SJSA1 (cell line): Measurements from ENCODE around the gene SGK1. TPM values are rescaled to one million over a fixed set of nuclear protein-coding genes. Genes with fewer than 3 reads are reported as not detected.
A peak's percentile ranks its signal among the peaks of the same experiment; 100 is the strongest.
"Not testable (repeated sequence)": the region's sequence is repeated elsewhere in the genome, so short reads cannot be mapped to it uniquely, and the experiment has no call there.

ENCODE experiments used
- DNase-seq, 2 experiments: peaks; one replicate each; pipeline ENCODE4 v3.0.0-alpha.2; 2015 to 2020; ENCODE audit warnings: low spot score in 2 of 2, low read depth in 1 of 2
- H3K27ac ChIP-seq: fragments of 250-450 bp; sonication (Bioruptor Pico); 2 replicates; pipeline ENCODE4 v1.5.1; 2020; ENCODE audit warnings: mild to moderate bottlenecking, moderate library complexity
- H3K27me3 ChIP-seq: fragments of 250-450 bp; sonication (Bioruptor Pico); replicated peaks from 2 replicates; pipeline ENCODE4 v1.5.1; 2020; ENCODE audit warnings: mild to moderate bottlenecking, moderate library complexity
- H3K36me3 ChIP-seq: fragments of 250-450 bp; sonication (Bioruptor Pico); 2 replicates; pipeline ENCODE4 v1.5.1; 2020; ENCODE audit warnings: mild to moderate bottlenecking
- H3K4me1 ChIP-seq: fragments of 250-450 bp; sonication (Bioruptor Pico); replicated peaks from 2 replicates; pipeline ENCODE4 v1.6.1; 2021; ENCODE audit warnings: mild to moderate bottlenecking
- H3K4me3 ChIP-seq: fragments of 250-450 bp; sonication (Bioruptor Pico); 2 replicates; pipeline ENCODE4 v1.5.1; 2020; ENCODE audit warnings: mild to moderate bottlenecking
- H3K9me3 ChIP-seq: fragments of 250-450 bp; sonication (Bioruptor Pico); replicated peaks from 2 replicates; pipeline ENCODE4 v1.5.1; 2020; ENCODE audit warnings: mild to moderate bottlenecking
- total RNA-seq: library from RNA; depleted of rRNA; stranded (reverse); fragments of >200 nt; shearing (Covaris generic); gene quantifications from 2 replicates; pipeline ENCODE4 v1.2.3, GENCODE V29; 2014

The SGK1 gene
- total RNA-seq, 1 experiment from 2014 or later, result 53.9 TPM

DNA sequence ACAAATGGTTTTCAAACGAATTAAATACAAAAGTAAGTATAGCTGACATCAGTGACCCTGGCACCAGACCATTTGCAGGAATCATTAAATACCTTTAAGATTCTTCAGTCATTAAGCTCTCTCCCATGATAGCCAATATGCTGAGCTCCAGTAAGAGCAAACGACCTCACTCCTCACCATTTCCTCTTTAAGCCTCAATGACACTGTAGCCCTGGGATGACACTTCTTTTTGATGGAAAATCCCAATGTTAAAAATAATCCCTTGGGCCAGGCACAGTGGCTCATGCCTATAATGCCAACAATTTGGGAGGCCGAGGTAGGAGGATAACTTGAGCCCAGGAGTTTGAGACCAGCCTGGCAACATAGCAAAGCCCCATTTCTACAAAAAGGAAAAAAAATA is 3.3 kb upstream of the SGK1 start:
- H3K27ac ChIP-seq, result no peak overlapping the region
- H3K4me1 ChIP-seq, result 0 out of 2 replicates have a peak, but pooled peaks cover 3% of the 10 kb centered on the region
- no peak for DNase-seq
- no peaks in the 10 kb centered on the region for H3K36me3 ChIP-seq
- H3K27me3 ChIP-seq, result no peaks in the 10 kb centered on the region
- no peaks in the 10 kb centered on the region for H3K9me3 ChIP-seq
- no peak overlapping the region for H3K4me3 ChIP-seq

DNA sequence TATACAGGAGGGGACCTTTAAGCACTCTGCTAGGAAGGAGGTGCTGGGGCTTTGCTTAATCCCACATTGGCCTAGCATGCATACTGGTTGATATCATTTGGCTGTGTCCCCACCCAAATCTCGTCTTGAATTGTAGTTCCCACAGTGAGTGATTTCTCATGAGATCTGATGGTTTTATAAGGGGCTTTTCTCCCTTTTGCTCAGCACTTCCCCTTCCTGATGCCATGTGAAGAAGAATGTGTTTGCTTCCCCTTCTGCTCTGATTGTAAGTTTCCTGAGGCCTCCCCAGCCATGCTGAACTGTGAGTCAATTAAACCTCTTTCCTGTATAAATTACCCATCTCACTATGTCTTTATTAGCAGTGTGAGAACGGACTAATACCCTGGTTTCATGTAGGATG is 1.8 kb upstream of the SGK1 start:
- not testable (repeated sequence) for H3K4me3 ChIP-seq, DNase-seq, H3K27me3 ChIP-seq, H3K4me1 ChIP-seq, H3K27ac ChIP-seq, H3K9me3 ChIP-seq, H3K36me3 ChIP-seq

GRCh38 chr6:134318974-134319281 is 1.0 kb upstream of the SGK1 start:
- no peaks in the 10 kb centered on the region for H3K36me3 ChIP-seq
- H3K27me3 ChIP-seq, result no peaks in the 10 kb centered on the region
- H3K4me3 ChIP-seq, result no peak overlapping the region
- DNase-seq, result no peak
- no peaks in the 10 kb centered on the region for H3K9me3 ChIP-seq
- H3K27ac ChIP-seq, result no peak overlapping the region
- 0 out of 2 replicates have a peak, but pooled peaks cover 3% of the 10 kb centered on the region for H3K4me1 ChIP-seq

GRCh38 chr6:134318236-134318973 is 493 bp upstream of the SGK1 start:
- H3K9me3 ChIP-seq, result no peaks in the 10 kb centered on the region
- no peaks in the 10 kb centered on the region for H3K36me3 ChIP-seq
- H3K4me1 ChIP-seq, result 0 out of 2 replicates have a peak, but pooled peaks cover 3% of the 10 kb centered on the region
- 0 out of 2 replicates have a peak, but pooled peaks cover under 1% of the 10 kb centered on the region for H3K27me3 ChIP-seq
- H3K4me3 ChIP-seq, result peak overlapping the region; percentile 40; the same call in 1 of the 2 replicates
- H3K27ac ChIP-seq, result no peak overlapping the region
- DNase-seq, result no peak

DNA sequence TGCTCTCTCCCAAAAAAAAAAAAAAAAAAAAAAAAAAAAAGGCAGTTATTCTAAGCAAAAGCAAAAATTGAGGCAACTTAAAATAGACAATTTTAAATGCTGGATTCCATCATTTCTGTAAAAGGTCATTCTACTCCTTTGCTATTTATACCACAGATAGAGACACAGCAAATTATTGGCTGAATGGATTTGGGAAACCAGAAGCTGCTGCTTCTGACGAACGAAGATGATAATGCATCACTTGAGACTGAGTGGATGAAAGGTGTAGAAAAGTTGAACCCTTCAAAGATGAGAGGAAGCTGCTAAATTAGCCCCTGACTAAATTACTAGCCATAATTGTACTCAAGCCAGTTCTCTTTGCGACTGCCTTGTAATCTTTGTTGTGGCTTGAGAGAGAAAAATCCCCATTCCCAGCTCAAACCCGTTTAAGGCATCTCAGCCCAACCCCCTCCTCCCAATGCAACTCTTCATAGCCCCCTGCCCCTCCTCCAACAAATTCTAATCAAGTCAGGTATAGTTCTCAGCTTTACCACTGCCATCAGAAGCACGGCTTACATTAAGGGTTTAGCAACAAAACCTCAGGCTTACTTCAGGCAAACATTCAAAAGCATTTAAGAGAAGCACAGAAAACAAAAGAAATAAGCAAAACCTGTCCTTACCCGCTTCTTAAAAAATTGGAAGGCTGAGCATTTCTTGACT is 1.0 kb downstream of the SGK1 start:
- Histone ChIP-seq H3K36me3 (no peaks in the 10 kb centered on the region), H3K27ac (no peak overlapping the region)

GRCh38 chr6:134315974-134316441 is 1.9 kb downstream of the SGK1 start:
- peaks cover 3% of the 10 kb centered on the region; the same call in 1 of the 2 replicates for H3K4me1 ChIP-seq
- H3K4me3 ChIP-seq, result no peak overlapping the region
- H3K36me3 ChIP-seq, result no peaks in the 10 kb centered on the region
- H3K27me3 ChIP-seq, result 0 out of 2 replicates have a peak, but pooled peaks cover 3% of the 10 kb centered on the region
- no peaks in the 10 kb centered on the region for H3K9me3 ChIP-seq
- no peak overlapping the region for H3K27ac ChIP-seq
- DNase-seq, result no peak

More for the DNA sequence above, 1.0 kb downstream of the SGK1 start:
- H3K4me1 ChIP-seq, result peaks cover 3% of the 10 kb centered on the region; the same call in 1 of the 2 replicates
- H3K9me3 ChIP-seq, result no peaks in the 10 kb centered on the region
- no peak for DNase-seq
- H3K27me3 ChIP-seq, result 0 out of 2 replicates have a peak, but pooled peaks cover 3% of the 10 kb centered on the region
- H3K4me3 ChIP-seq, result peak overlapping the region; percentile 40

- Histone ChIP-seq H3K27ac (no peak overlapping the region), H3K36me3 (no peaks in the 10 kb centered on the region), H3K4me3 (no peak overlapping the region), H3K9me3 (no peaks in the 10 kb centered on the region), H3K27me3 (0 out of 2 replicates have a peak, but pooled peaks cover 3% of the 10 kb centered on the region), H3K4me1 (peaks cover 3% of the 10 kb centered on the region; the same call in 1 of the 2 replicates)
- DNase-seq, result no peak
Measured at GRCh38 chr6:134315189-134315588, 2.7 kb downstream of the SGK1 start.

GRCh38 chr6:134314006-134314821 is 3.7 kb downstream of the SGK1 start:
- Histone ChIP-seq H3K9me3 (no peaks in the 10 kb centered on the region), H3K4me1 (peaks cover 3% of the 10 kb centered on the region; the same call in 1 of the 2 replicates), H3K27ac (no peak overlapping the region), H3K27me3 (0 out of 2 replicates have a peak, but pooled peaks cover 3% of the 10 kb centered on the region), H3K36me3 (no peaks in the 10 kb centered on the region), H3K4me3 (no peak overlapping the region)
- DNase-seq, result no peak

GRCh38 chr6:134312038-134312660 is 5.8 kb downstream of the SGK1 start:
- Histone ChIP-seq H3K4me3 (no peak overlapping the region), H3K36me3 (no peaks in the 10 kb centered on the region), H3K27me3 (0 out of 2 replicates have a peak, but pooled peaks cover 3% of the 10 kb centered on the region), H3K4me1 (no peaks in the 10 kb centered on the region; the same call in 1 of the 2 replicates), H3K27ac (no peak overlapping the region), H3K9me3 (no peaks in the 10 kb centered on the region)
- DNase-seq, result no peak

DNA sequence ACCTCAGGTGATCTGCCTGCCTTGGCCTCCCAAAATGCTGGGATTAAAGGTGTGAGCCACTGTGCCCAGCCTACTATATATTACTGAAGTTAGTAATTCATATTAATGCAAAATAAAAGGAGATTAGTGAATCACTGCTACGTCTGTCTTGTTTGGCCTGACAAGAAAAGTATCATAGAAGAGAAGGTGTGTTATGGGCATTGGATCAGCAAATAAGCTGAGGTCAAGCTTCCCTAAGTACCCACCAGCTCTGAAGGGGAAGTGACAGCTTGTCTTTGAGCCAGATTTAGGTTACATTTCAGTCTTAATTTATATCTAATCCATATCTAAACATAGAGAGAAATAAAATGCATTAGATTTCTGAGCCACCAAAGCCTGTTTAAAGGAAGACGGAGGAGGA is 7.1 kb downstream of the SGK1 start:
- H3K4me1 ChIP-seq, result no peaks in the 10 kb centered on the region; the same call in 1 of the 2 replicates
- no peak overlapping the region for H3K27ac ChIP-seq
- no peaks in the 10 kb centered on the region for H3K9me3 ChIP-seq
- 0 out of 2 replicates have a peak, but pooled peaks cover 3% of the 10 kb centered on the region for H3K27me3 ChIP-seq
- H3K4me3 ChIP-seq, result no peak overlapping the region
- no peak for DNase-seq
- H3K36me3 ChIP-seq, result no peaks in the 10 kb centered on the region

DNA sequence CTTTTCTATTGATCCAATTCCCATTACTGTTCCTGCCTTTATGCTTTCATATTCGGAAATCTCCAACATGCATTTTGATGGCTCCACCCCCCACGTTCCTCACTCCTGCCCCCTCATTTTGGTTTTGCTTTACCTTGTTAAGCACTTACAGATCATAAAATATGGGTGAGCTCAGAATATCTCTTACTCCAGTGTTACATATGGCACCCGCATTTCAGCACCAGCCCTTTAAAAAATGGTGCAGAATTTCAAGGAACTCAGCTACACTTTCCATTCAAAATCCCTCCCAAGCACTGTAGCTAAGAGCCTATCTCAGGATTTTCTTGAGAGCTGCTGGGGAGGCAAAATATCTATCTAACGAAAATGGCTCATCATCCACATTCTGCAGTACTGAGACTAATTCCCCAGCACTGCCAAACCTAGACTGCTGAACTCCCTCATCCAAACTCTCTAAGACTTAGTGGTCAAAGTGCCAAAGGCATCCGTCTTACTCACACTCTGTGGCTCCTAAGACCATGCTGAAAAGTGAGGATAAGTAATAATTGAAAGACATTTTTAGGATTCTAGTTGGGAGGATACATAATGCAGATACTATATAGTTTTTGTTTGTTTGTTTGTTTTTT is 7.8 kb downstream of the SGK1 start:
- DNase-seq, result no peak
- Histone ChIP-seq H3K27ac (no peak overlapping the region), H3K4me3 (no peak overlapping the region), H3K4me1 (no peaks in the 10 kb centered on the region; the same call in 1 of the 2 replicates), H3K27me3 (0 out of 2 replicates have a peak, but pooled peaks cover 3% of the 10 kb centered on the region), H3K36me3 (no peaks in the 10 kb centered on the region), H3K9me3 (no peaks in the 10 kb centered on the region)

DNA sequence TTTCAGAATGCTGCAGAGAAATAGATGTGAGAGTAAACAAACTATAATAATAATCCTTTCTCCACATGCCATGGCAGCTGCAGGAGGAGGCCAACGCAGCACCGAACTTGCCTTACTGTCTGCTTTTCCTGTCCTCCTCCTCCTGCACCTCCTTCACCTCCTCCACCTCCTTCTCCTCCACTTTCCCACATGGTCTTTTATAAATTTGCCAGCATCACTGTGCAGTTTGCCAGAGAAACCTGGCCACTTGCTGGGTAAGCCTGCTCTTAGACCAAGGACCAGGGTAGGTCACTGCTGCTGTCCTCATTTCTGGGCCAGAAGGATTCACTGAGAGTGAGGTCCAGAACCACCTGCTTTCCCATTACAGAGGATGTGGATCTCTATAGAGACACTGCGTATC is 8.7 kb downstream of the SGK1 start:
- Histone ChIP-seq H3K27me3 (0 out of 2 replicates have a peak, but pooled peaks cover 3% of the 10 kb centered on the region), H3K4me1 (no peaks in the 10 kb centered on the region; the same call in 1 of the 2 replicates), H3K4me3 (no peak overlapping the region), H3K27ac (no peak overlapping the region), H3K36me3 (no peaks in the 10 kb centered on the region), H3K9me3 (no peaks in the 10 kb centered on the region)
- DNase-seq, result no peak
